Large intestine (tissue), 3 donors: ENCODE data around the gene GABRQ. TPM values are rescaled to one million over a fixed set of nuclear protein-coding genes. Genes with fewer than 3 reads are reported as not detected.
"Not testable (repeated sequence)": the region's sequence is repeated elsewhere in the genome, so short reads cannot be mapped to it uniquely, and the experiment has no call there.

Source experiments
- DNase-seq, 2 donors: peaks; one replicate each; pipeline versions ENCODE4 v3.0.0 to v3.0.0-alpha.2; 2013
- H3K27ac ChIP-seq: one replicate; pipeline ENCODE4 v1.5.1; 2013; ENCODE audit warnings: low read length
- H3K27me3 ChIP-seq: 2 replicates; pipeline ENCODE4 v1.6.1; 2013; ENCODE audit warnings: low read length; ENCODE audit not compliant: control insufficient read depth, insufficient read depth
- H3K36me3 ChIP-seq: 2 replicates; pipeline ENCODE4 v1.6.1; 2013; ENCODE audit warnings: low read length; ENCODE audit not compliant: control insufficient read depth, insufficient read depth
- H3K4me1 ChIP-seq: one replicate; pipeline ENCODE4 v1.6.1; 2013; ENCODE audit warnings: low read length; ENCODE audit not compliant: control insufficient read depth, insufficient read depth
- H3K4me3 ChIP-seq: one replicate; pipeline ENCODE4 v1.5.1; 2013; ENCODE audit warnings: low read length
- H3K9me3 ChIP-seq: one replicate; pipeline ENCODE4 v1.6.1; 2013; ENCODE audit warnings: mild to moderate bottlenecking, low read depth, low read length, moderate library complexity; ENCODE audit not compliant: control insufficient read depth
- WGBS: methylation state at CpG from one replicate; pipeline ENCODE4 v1.1.5; 2013; ENCODE audit warnings: low lambda C conversion rate; ENCODE audit not compliant: insufficient coverage; 5-methylcytosine and 5-hydroxymethylcytosine counted together
- polyA plus RNA-seq: library from polyadenylated mRNA; unstranded; fragments of 120-200 nt; gene quantifications from one replicate; pipeline ENCODE4 v1.2.1, GENCODE V29; 2013

GABRQ gene
- polyA plus RNA-seq, 1 donor = 0.40 TPM

- DNase-seq = no peak
- no peak overlapping the region for H3K27ac ChIP-seq
- no peaks in the 10 kb centered on the region for H3K4me1 ChIP-seq
- H3K27me3 ChIP-seq = no peaks in the 10 kb centered on the region
- H3K4me3 ChIP-seq = no peak overlapping the region
- WGBS = no CpG with 5 or more reads among the region's 7 CpGs
- H3K9me3 ChIP-seq = no peaks in the 10 kb centered on the region
- H3K36me3 ChIP-seq = no peaks in the 10 kb centered on the region
Observed at GRCh38 chrX:152656890-152657289, 19.2 kb downstream of the GABRQ start.

GRCh38 chrX:152658302-152658701, 20.6 kb downstream of the GABRQ start:
- no peak overlapping the region for H3K4me3 ChIP-seq
- no CpG with 5 or more reads among the region's 2 CpGs for whole genome bisulfite sequencing
- no peaks in the 10 kb centered on the region for H3K27me3 ChIP-seq
- no peaks in the 10 kb centered on the region for H3K36me3 ChIP-seq
- DNase-seq = no peak
- H3K27ac ChIP-seq = no peak overlapping the region
- no peaks in the 10 kb centered on the region for H3K4me1 ChIP-seq
- H3K9me3 ChIP-seq = no peaks in the 10 kb centered on the region

- Histone ChIP-seq H3K4me1 (no peaks in the 10 kb centered on the region), H3K27ac (no peak overlapping the region), H3K27me3 (no peaks in the 10 kb centered on the region), H3K36me3 (no peaks in the 10 kb centered on the region), H3K9me3 (no peaks in the 10 kb centered on the region), H3K4me3 (no peak overlapping the region)
- no peak for DNase-seq
- no CpG with 5 or more reads among the region's 4 CpGs for WGBS
Observed at GRCh38 chrX:152663086-152663485, 25.4 kb downstream of the GABRQ start.

- Histone ChIP-seq H3K36me3 (no peaks in the 10 kb centered on the region), H3K27me3 (no peaks in the 10 kb centered on the region), H3K4me3 (no peak overlapping the region), H3K9me3 (no peaks in the 10 kb centered on the region), H3K4me1 (no peaks in the 10 kb centered on the region), H3K27ac (no peak overlapping the region)
- no peak for DNase-seq
- WGBS = no CpG with 5 or more reads among the region's 2 CpGs
Observed at GRCh38 chrX:152674135-152674534, 36.4 kb downstream of the GABRQ start.

GRCh38 chrX:152674652-152675051, 37.0 kb downstream of the GABRQ start:
- not testable (repeated sequence) for H3K27me3 ChIP-seq, H3K27ac ChIP-seq, H3K36me3 ChIP-seq, DNase-seq, H3K4me3 ChIP-seq, H3K9me3 ChIP-seq, H3K4me1 ChIP-seq
- WGBS = no CpG with 5 or more reads among the region's 3 CpGs

- not testable (repeated sequence) for H3K4me1 ChIP-seq, DNase-seq, H3K4me3 ChIP-seq, H3K27me3 ChIP-seq, H3K27ac ChIP-seq, H3K9me3 ChIP-seq, H3K36me3 ChIP-seq
- no CpG with 5 or more reads among the region's 3 CpGs for WGBS
Observed at GRCh38 chrX:152681012-152681411, 43.3 kb downstream of the GABRQ start.

- H3K27me3 ChIP-seq, H3K4me1 ChIP-seq, H3K27ac ChIP-seq, H3K4me3 ChIP-seq, H3K36me3 ChIP-seq, DNase-seq, H3K9me3 ChIP-seq: not testable (repeated sequence)
- WGBS = no CpG with 5 or more reads among the region's 34 CpGs
Observed at GRCh38 chrX:152697952-152698931, 60.5 kb downstream of the GABRQ start, which contains the start of gene MAGEA3. Gene MAGEA3 (plus strand): TSS chrX:152698794. CDS start chrX:152700833, 2,039 bp downstream.

GRCh38 chrX:152700390-152700789, 62.7 kb downstream of the GABRQ start:
- WGBS = no CpG with 5 or more reads among the region's 5 CpGs
- not testable (repeated sequence) for H3K36me3 ChIP-seq, H3K27me3 ChIP-seq, H3K9me3 ChIP-seq, H3K4me1 ChIP-seq, H3K4me3 ChIP-seq, H3K27ac ChIP-seq, DNase-seq

- not testable (repeated sequence) for H3K4me1 ChIP-seq, H3K36me3 ChIP-seq, DNase-seq, H3K9me3 ChIP-seq, H3K27me3 ChIP-seq, H3K27ac ChIP-seq, H3K4me3 ChIP-seq
- no CpG with 5 or more reads among the region's 7 CpGs for WGBS
Observed at GRCh38 chrX:152706500-152706899, 68.8 kb downstream of the GABRQ start.
